Right forelimb (tissue), 1 donor: ENCODE data around the gene PMFBP1.

Source experiments
- DNase-seq: peaks from one replicate; pipeline ENCODE4 v3.0.0-alpha.2; 2018

PMFBP1 gene, protein sequence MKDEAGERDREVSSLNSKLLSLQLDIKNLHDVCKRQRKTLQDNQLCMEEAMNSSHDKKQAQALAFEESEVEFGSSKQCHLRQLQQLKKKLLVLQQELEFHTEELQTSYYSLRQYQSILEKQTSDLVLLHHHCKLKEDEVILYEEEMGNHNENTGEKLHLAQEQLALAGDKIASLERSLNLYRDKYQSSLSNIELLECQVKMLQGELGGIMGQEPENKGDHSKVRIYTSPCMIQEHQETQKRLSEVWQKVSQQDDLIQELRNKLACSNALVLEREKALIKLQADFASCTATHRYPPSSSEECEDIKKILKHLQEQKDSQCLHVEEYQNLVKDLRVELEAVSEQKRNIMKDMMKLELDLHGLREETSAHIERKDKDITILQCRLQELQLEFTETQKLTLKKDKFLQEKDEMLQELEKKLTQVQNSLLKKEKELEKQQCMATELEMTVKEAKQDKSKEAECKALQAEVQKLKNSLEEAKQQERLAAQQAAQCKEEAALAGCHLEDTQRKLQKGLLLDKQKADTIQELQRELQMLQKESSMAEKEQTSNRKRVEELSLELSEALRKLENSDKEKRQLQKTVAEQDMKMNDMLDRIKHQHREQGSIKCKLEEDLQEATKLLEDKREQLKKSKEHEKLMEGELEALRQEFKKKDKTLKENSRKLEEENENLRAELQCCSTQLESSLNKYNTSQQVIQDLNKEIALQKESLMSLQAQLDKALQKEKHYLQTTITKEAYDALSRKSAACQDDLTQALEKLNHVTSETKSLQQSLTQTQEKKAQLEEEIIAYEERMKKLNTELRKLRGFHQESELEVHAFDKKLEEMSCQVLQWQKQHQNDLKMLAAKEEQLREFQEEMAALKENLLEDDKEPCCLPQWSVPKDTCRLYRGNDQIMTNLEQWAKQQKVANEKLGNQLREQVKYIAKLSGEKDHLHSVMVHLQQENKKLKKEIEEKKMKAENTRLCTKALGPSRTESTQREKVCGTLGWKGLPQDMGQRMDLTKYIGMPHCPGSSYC

DNA sequence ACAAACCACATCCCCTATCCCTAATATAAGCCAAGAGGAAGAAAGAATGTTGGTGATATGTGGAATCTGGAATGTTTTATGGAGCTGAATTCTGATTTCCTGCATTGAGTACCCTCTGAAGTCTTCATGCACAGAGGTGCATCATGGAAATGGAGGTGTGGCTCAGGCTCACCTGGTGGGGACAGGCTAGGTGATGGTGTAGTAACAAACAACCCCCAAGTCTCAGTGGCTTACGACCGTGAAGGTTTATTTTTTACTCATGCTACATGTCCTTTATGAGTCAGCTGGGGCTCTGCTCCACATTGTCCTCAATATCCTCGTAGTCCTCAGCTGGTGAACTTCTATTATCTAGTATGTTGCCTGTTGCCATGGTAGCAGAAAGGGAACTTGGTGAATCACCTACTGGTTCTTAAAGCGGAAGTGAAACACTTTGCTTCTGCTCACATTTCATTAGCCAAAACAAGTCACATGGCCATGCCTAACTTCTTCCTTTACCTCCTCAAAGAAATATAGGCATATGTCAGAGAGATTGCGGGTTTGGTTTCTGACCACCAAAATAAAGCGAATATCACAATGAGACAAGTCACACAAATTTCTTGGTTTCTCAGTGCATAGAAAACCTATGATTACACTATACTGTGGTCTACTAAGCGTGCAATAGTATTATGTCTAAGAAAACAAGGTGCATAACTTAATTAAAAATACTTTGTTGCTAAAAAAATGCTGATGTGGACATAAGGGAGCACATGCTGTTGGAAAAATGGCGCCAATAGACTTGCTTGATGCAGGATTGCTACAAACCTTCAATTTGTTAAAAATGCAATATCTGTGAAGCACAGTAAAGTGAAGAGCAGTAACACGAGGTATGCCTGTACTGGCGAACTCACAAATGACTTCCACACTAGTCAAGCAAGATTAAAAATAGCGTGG, at the start of gene PMFBP1:
Gene PMFBP1, minus strand, starts transcription at position 51 of the 930 bp plus-strand sequence. CDS start 947 bp downstream, outside the sequence.
- no peak for DNase-seq

DNA sequence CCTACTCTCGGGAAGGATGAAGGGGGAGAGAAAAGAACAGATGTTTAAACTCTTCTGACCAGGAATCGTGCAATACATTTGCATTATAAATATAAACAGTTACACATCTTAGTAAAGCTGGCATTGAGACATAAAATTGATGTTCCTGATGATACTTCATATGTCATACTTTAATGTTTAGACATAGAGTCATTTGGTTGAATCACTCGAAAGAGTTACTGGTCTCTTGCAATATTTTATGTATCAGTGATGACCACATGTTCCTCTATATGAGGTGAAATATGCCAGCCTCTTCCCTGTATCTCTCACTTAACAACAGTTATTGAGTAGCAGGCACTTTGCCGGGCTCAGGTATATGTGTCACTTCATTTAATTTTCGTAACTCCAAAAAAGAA, 49.7 kb upstream of the PMFBP1 start:
- DNase-seq = no peak

DNA sequence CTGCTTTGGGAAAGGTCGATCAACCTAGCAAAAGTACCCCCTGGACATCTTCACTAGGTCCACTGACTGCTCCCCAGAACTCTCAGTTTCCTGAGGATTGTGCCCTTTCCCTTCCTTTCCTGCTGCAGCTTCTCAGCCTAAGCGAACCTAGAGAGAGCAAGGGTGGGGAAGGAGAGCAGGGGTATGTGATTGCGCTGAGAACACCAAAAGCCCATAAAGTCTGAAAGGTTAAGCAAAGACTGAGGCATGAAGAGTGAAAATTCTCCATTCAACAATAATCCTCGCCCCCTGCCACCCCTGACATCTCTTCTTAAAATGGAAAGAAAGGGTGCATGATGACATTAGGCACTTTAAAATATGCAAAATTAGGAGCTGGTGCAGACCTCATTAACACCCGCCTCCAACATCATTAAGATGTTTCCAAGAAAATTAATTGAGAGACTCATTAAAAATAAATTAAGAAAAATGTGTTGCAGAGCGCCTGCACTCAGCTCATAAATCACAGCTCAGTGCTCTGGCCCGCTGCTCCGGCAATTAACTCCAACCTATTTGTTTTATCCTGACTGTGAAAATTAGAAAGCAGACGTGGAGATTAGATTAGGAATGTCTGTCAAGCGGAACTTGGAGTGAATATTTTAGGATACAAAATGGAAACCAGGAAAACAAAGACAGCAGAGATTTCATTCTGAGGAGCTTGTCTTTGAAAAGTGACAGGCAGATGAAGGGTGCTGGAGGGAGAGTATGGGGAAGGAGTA, 49.1 kb upstream of the PMFBP1 start:
- DNase-seq = no peak

DNA sequence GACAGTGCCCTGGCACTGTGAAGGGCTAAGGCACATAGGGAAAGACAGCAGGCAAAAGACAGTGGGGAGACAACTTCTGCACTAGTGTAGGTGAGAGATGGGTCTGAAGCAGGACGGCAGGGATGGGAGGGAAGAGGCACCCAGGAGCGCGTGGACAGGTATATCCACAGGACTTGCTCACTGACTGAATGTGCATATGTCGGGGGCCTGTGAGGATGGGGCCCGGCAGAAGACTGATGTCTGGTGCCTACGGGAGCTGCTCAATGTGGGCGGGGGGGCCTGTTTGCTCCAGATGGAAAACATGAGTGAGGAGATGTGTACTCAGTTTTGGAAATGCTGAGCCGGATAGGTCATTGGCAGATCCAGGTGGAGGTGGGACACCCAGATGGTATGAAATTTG, 47.3 kb upstream of the PMFBP1 start:
- no peak for DNase-seq

DNA sequence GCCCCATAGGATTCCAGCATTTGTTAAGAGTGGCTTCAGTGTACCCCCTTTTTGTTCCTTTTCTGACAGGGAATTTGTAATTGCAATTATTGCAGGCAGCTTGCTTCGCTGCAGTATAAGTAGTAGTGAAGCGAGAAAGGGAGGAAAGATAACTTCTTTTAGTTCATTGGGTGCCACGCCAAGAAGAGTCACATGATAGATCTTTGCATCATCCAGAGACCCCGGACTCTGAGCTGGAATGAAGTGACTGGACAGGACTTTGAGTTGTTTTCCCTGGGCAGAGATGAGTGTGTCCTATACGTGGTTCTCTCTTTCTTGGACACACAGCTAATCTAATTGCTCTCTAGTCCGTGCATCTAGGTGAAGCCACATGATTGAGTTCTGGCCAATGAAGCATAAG, 44.8 kb upstream of the PMFBP1 start:
- no peak for DNase-seq

DNA sequence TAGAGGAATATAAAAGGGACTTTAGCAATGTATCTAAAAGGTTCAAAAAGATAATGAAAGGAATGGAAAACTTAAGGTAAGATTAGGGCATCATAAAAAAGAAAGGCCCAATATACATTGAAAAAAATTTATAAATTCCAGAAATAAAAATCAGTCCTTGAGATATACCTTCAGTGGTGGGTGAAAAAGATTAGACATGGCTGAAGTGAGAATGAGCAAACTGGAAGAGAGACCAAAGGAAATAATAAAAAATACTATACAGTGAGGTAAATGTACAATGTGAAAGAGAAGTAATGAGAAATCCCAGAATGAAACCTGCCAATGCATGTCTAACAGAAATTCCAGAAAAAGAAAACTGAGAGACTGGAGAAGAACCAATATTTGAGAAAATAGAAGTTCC, 42.9 kb upstream of the PMFBP1 start:
- no peak for DNase-seq

DNA sequence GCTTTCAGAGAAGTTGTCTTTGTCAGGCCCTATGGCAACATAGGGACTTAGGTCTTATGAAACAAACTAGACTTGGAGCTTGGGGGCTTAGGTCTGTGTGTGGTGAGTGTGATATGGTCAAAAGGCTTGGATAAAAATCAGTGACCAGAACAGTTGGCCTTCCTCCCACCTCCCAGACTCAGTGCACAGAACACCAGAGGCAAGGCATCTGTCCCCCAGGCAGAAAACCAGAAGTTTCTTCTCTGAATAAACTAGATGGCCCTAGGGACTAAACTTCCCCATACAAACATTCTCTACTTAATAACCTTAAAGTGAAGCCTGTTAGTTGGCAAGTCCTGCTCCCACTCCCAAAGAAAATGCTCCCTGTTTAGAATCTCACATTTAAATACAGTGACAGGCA, 39.2 kb upstream of the PMFBP1 start:
- no peak for DNase-seq

DNA sequence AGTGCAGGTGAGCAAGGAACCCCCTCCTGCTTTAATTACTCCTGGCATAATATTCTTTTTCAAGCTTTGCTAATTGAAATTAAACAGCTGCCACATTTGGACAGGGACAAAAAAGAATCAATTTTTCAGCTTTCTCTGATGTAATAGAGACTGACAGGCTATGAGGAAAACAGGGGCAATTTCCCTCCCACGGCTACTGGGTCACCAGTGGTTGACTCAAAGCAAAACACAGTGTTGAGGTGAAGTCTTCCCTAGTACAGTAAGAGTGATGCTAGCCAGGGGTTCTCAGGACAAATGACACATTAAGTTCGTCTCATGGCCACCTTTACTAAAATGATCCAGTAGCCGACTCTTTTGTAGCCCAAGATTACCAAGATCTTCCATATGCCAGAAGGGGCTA, 38.6 kb upstream of the PMFBP1 start:
- no peak for DNase-seq

DNA sequence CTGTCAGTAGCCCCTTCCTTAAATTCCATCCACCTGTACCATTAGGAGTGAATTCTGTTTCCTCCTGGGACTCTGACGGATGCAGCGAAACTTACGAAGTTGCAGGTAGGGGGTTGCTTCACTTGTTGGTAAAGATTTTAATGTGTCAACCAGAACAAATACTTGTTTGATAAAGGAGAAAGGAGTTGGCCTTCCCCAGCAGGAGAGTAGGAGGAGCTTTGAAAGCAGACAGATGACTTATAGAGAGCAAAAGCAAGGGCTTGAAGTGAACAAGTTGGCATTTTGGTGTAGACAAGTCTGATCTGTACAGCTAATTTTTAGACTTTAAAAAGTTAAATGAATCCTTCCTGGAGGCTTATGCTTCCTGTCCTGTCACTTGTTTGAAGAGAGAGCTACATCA, 38.1 kb upstream of the PMFBP1 start:
- DNase-seq = no peak

DNA sequence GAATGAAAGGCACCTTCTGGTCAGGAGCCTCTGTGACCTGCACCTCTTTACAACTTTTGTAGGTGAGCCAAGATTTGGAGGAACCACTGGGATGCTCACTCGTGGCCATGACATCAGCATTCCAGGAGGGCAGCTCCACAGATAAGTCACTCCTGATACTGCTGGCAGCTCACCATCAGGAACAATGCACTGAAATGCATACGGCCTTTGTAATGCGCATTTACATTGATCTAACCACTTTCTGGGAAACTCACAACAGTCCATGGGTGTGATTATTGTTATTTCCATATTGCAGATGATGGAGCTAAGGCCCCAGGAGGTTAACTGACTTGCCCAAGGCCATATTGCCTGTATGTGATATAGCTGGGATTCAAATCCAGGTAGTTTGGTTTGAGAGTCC, 34.3 kb upstream of the PMFBP1 start:
- DNase-seq = no peak

DNA sequence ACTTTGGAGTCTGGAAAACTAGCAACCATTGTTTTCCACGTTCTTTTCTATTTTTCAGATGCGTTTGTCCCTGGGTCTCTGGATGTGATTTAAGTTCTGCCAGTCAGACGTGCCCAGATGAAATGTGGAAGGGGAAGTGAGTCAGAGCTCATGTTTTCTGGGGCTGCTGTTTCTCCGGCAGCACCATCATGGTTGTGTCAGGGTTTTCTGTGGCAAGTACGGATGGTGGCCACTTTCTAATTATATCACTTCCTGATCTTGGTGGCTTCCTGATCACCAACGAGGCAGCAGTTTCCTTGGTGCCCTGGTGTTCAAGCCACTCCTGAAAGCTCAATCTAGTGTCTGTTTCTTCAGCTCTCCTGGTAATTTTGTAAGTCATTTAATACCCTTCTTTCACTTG, 31.4 kb upstream of the PMFBP1 start:
- DNase-seq = no peak

DNA sequence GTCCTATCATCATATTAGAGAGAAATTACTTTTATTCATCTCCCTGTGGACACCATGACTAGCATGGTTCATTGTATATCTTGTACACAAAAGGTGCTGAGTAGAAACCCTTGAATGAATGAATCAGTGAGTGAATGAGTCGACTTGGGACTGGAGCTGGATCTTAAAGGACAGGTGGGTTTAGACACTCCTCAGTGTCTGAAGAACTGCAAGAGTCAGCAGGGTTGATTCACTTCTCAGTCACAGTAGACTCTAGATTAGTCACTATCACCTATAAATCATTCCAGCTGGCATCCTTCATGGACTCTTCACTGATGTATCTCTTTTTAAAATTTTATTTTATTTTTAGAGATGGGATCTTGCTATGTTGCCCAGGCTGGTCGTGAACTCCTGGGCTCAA, 30.1 kb upstream of the PMFBP1 start:
- DNase-seq = no peak

DNA sequence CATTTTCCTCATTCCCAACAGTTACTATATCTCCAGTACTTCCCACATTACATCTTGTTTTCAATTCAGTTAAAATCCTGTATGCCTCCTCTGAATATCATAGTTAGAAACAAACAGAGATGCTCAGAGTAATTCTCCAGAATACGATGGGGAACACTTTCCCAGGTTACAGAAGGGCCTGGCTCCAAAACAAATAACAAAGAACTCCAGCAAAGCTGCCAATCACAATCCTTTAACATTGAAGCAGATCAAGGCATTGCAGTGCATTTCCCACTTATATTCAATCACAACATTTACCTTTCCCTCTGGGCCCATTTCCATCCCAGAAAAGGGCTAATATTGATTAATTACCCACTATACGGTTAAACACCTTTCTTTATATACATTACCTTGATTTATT, 29.4 kb upstream of the PMFBP1 start:
- no peak for DNase-seq

DNA sequence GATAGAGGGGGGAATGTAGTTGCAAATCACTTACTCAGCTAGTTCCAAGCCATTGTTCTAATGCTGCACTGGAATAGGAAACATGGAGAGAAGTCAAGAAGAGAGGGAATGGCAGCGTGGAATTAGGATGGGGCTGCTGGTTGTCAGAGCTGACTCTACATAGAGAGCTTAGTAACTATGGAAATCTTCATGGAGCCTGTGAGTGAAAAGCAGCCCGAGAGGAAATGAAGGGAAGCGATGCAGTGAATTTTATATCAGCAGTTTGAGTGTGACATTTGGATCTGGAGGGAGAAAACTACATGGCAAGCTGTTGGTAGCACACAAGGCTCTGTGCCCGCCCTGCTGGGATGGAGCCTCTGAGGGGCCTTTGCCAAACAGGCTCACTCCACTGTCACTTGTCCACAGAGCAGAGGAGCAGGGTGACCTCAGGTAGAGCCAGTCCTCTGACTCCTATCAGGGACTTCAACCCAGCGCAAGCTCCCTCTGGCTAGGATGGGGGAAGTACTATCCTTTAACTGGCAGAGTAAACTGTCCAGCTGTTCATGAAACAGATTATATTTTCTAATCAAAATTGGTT, 27.9 kb upstream of the PMFBP1 start:
- no peak for DNase-seq

DNA sequence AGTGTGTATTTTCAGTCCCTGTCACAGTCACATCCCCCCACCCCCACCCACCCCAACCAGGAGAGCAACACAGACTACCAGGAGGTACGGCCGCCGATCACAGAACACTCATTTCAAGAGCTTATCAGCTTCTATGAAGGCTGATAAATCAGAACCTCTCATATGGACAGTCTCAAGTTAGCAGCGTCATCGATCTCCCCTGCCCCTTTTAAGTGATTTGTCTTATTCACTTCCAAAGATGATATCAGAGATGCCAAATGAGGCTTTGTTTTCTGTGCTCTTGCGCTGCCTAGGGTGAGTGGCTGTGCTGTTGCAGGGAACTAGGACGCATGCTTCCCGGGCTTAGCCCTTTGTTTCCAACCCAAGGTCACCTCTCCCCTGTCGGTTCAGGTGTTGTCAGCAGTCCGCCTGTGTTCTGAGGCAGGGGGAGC, 26.8 kb upstream of the PMFBP1 start:
- DNase-seq = no peak

DNA sequence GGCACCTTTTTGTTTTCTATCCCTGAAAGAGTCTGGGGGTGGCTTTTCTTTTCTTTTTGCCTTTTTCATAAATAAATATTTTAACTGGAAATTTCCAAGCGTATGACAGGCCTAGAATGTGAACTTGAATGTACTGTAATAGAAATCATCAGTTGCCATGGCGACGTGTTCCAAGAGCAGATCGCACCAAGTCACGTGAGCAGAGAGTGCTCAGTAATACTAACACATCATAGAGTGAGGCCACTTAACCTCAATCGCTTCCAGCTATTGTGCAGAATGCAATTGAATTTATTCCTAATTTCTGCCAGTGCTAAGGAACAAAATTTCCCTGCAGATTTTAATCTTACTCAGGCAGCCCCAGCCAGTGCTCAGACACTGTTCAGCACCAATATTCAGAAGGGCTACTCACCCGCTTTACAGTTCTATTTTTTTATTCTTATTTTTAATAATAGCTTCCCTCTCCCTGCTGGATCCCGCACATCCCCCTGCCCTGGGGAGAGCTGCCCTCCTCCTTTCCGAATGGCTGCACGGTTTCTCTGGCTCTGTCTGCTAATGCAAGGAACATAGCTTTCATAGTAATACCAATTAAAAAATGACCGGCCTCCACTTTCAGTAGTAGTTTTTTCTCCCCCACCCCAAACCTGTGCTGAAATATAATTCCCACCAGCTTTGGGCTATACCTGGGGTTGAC, 26.2 kb upstream of the PMFBP1 start:
- DNase-seq = no peak

DNA sequence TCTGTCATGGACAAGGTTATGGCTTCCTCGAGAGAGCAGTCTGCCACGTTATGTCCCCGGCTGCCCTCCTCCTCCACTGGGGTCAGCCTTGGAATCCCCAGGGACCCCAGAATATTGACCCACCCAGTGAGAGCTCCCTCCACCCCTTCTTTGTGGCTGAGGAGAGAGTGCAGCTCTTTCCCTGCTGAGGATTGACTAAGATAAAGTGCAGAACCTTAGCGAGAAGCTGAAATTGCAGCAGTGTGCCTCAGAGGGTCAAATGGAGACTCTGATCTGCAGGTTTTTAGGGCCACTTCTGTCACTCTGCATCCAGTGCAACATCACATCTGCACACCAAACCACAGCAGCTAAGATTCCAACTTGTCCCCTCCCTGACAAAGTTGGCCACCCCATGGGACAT, 25.6 kb upstream of the PMFBP1 start:
- no peak for DNase-seq

DNA sequence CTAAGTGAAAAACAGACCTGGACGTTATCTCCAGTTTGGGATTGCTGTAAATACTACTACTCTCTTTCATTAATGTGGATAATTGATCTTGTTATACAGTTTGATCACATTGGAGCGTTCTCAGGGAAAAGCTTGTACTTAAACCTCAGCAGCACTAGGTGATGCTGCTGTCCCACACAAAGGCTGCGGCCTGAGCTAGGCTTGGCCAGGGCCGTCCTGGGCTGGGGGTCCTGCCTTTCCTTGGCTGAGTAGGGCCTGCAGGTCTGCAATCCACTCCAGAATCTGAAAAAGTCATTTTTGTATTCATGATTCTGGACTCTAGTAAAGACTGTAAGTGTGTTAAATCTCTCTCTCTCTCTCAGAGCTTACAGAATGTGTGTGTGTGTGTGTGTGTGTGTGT, 23.7 kb upstream of the PMFBP1 start:
- no peak for DNase-seq

DNA sequence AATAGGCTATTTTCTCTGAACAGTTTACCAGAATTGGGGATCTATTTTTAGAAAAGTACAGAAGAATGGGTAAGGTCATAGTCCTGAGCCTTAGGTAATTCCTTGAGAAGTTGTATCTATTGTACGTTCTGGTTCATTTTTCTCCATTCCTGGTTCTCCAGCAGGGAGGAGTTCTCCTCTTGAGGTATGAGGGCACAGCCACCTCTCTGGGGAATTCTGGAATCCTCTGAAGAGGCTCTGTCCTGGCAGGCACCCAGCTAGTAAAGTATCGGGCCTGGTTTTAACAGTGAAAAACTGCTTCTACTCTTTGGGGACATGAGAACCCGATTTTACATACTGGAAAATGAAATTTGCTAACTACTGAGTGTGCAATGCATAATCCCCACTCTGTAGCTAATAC, 19.6 kb upstream of the PMFBP1 start:
- no peak for DNase-seq

DNA sequence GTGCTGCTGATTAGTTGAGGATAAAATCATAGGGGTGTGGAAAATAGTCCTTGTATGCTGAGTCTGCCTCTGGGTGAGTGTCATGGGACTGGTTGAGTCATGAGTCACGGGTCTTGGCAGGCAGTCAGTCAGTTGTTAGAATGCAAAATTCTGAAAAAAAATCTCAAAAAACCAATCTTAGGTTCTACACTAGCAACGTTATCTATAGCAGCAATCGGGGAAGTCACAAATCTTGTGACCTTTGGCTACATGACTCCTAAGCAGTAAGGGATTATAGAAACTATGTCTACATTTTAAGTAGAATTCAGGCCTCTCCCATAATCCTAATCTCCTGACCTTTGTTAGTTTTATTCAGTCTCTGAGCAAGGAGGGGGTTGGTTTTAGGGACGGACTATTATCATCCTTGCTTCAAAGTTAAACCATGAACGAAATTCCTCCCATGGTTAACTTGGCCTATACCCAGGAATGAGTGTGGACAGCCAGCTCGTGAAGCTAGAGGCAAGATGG, 18.0 kb upstream of the PMFBP1 start:
- DNase-seq = no peak

DNA sequence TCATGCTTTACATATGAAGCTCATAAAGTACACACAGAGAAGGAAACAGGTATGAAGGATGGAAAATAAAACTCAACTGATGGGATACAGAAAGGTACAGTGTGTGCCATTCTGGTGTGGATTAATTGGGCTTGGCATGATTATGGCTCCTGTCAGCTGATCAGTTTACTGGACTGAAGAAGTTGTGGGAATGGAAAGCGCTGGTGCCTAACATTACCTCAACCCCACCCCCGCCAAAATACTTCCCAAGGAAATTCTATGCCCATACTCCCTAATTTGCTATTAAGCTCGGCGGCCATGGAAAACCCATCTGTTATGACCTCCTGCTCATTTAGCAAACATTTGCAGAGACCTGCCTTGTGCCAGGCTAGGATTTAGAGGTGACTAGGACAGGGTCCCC, 16.6 kb upstream of the PMFBP1 start:
- no peak for DNase-seq
